Urinary bladder (tissue), 4 donors: ENCODE measurements around the gene DLG1. TPM values are rescaled to one million over a fixed set of nuclear protein-coding genes. Genes with fewer than 3 reads are reported as not detected.

Experiments
- DNase-seq: peaks from one replicate; pipeline ENCODE4 v3.0.0-alpha.2; 2015; ENCODE audit errors: extremely low spot score
- H3K27ac ChIP-seq: one replicate; pipeline ENCODE4 v1.5.1; 2013; ENCODE audit warnings: low read depth, mild to moderate bottlenecking, moderate library complexity
- H3K36me3 ChIP-seq: one replicate; pipeline ENCODE4 v1.6.1; 2013; ENCODE audit warnings: mild to moderate bottlenecking, moderate library complexity; ENCODE audit not compliant: insufficient read depth
- H3K4me1 ChIP-seq: one replicate; pipeline ENCODE4 v1.6.1; 2013; ENCODE audit warnings: mild to moderate bottlenecking, moderate library complexity; ENCODE audit not compliant: insufficient read depth
- H3K4me3 ChIP-seq: one replicate; pipeline ENCODE4 v1.5.1; 2013; ENCODE audit warnings: low read depth, low read length
- WGBS: extraction: QIAGEN DNeasy Blood & Tissue Kit; methylation state at CpG from one replicate; pipeline ENCODE4 v1.1.7; 2013; 5-methylcytosine and 5-hydroxymethylcytosine counted together
- polyA plus RNA-seq: library from polyadenylated mRNA; stranded (reverse); fragments of 200-250 nt; gene quantifications from one replicate; pipeline ENCODE4 v1.2.3, GENCODE V29; 2013
- total RNA-seq: library from RNA; depleted of rRNA; stranded (reverse); fragments of >200 nt; gene quantifications from one replicate; pipeline ENCODE4 v1.2.3, GENCODE V29; 2014
- donor health status: healthy with polysubstance abuse.
- donor health status: healthy.

DLG1 gene
- total and polyA plus RNA-seq, 2 donors, result 27.5 to 163 TPM

- DNase-seq, result no peak
- 57% methylated on average over 4 of the region's 4 CpGs for WGBS
Measured at GRCh38 chr3:197260491-197261163, 37.8 kb downstream of the DLG1 start.

GRCh38 chr3:197259096-197259495 lies 39.3 kb downstream of the DLG1 start:
- H3K36me3 ChIP-seq, result no peaks in the 10 kb centered on the region
- no peaks in the 10 kb centered on the region for H3K4me1 ChIP-seq
- WGBS, result 73% methylated on average over 2 of the region's 2 CpGs
- H3K4me3 ChIP-seq, result no peak overlapping the region
- no peak for DNase-seq
- H3K27ac ChIP-seq, result no peak overlapping the region

More at GRCh38 chr3:197260491-197261163, 37.8 kb downstream of the DLG1 start:
- Histone ChIP-seq H3K4me3 (no peak overlapping the region), H3K27ac (no peak overlapping the region), H3K4me1 (no peaks in the 10 kb centered on the region), H3K36me3 (no peaks in the 10 kb centered on the region)

- no peak for DNase-seq
- Histone ChIP-seq H3K4me1 (no peaks in the 10 kb centered on the region), H3K27ac (no peak overlapping the region), H3K4me3 (no peak overlapping the region), H3K36me3 (no peaks in the 10 kb centered on the region)
- 64% methylated on average over 6 of the region's 6 CpGs for WGBS
Measured at GRCh38 chr3:197258168-197258755, 40.1 kb downstream of the DLG1 start.

- WGBS, result 78% methylated on average over 5 of the region's 5 CpGs
Measured at GRCh38 chr3:197257711-197258110, 40.7 kb downstream of the DLG1 start.

GRCh38 chr3:197256836-197257444 lies 41.5 kb downstream of the DLG1 start:
- WGBS, result 16% methylated on average over 3 of the region's 3 CpGs
- no peak overlapping the region for H3K27ac ChIP-seq
- H3K36me3 ChIP-seq, result no peaks in the 10 kb centered on the region
- peak; percentile 25 for DNase-seq
- H3K4me3 ChIP-seq, result no peak overlapping the region
- H3K4me1 ChIP-seq, result no peaks in the 10 kb centered on the region

More at GRCh38 chr3:197257711-197258110, 40.7 kb downstream of the DLG1 start:
- no peak overlapping the region for H3K4me3 ChIP-seq
- no peaks in the 10 kb centered on the region for H3K36me3 ChIP-seq
- H3K27ac ChIP-seq, result no peak overlapping the region
- no peaks in the 10 kb centered on the region for H3K4me1 ChIP-seq
- no peak for DNase-seq

GRCh38 chr3:197256104-197256503 lies 42.3 kb downstream of the DLG1 start:
- 78% methylated on average over 4 of the region's 4 CpGs for WGBS
- DNase-seq, result no peak
- Histone ChIP-seq H3K36me3 (no peaks in the 10 kb centered on the region), H3K4me3 (no peak overlapping the region), H3K27ac (no peak overlapping the region), H3K4me1 (no peaks in the 10 kb centered on the region)

- Histone ChIP-seq H3K27ac (no peak overlapping the region), H3K4me1 (no peaks in the 10 kb centered on the region), H3K36me3 (peaks cover 3% of the 10 kb centered on the region), H3K4me3 (no peak overlapping the region)
- 82% methylated on average over 7 of the region's 7 CpGs for WGBS
- no peak for DNase-seq
Measured at GRCh38 chr3:197253238-197253947, 45.0 kb downstream of the DLG1 start.

GRCh38 chr3:197249542-197249941 lies 48.9 kb downstream of the DLG1 start:
- Histone ChIP-seq H3K27ac (no peak overlapping the region), H3K36me3 (peaks cover 4% of the 10 kb centered on the region), H3K4me3 (no peak overlapping the region), H3K4me1 (no peaks in the 10 kb centered on the region)
- WGBS, result 75% methylated on average over 4 of the region's 4 CpGs
- DNase-seq, result no peak

- WGBS, result 98% methylated on average over 4 of the region's 4 CpGs
Measured at GRCh38 chr3:197248341-197248740, 50.1 kb downstream of the DLG1 start.

GRCh38 chr3:197244751-197245150 lies 53.7 kb downstream of the DLG1 start:
- 95% methylated on average over 3 of the region's 3 CpGs for WGBS
- Histone ChIP-seq H3K4me3 (no peak overlapping the region), H3K4me1 (no peaks in the 10 kb centered on the region), H3K36me3 (peaks cover 6% of the 10 kb centered on the region), H3K27ac (no peak overlapping the region)
- no peak for DNase-seq

More at GRCh38 chr3:197248341-197248740, 50.1 kb downstream of the DLG1 start:
- Histone ChIP-seq H3K27ac (no peak overlapping the region), H3K36me3 (peaks cover 4% of the 10 kb centered on the region), H3K4me3 (no peak overlapping the region), H3K4me1 (no peaks in the 10 kb centered on the region)
- DNase-seq, result no peak

GRCh38 chr3:197242784-197243432 lies 55.5 kb downstream of the DLG1 start:
- Histone ChIP-seq H3K27ac (no peak overlapping the region), H3K4me3 (no peak overlapping the region), H3K36me3 (peaks cover 4% of the 10 kb centered on the region), H3K4me1 (no peaks in the 10 kb centered on the region)
- WGBS, result 93% methylated on average over 7 of the region's 7 CpGs
- no peak for DNase-seq

- Histone ChIP-seq H3K4me3 (no peak overlapping the region), H3K27ac (no peak overlapping the region), H3K4me1 (no peaks in the 10 kb centered on the region), H3K36me3 (peaks cover 4% of the 10 kb centered on the region)
- 99% methylated on average over 2 of the region's 2 CpGs for whole genome bisulfite sequencing
- no peak for DNase-seq
Measured at GRCh38 chr3:197241173-197241572, 57.2 kb downstream of the DLG1 start.

- DNase-seq, result no peak
- Histone ChIP-seq H3K4me3 (no peak overlapping the region), H3K27ac (no peak overlapping the region), H3K36me3 (peaks cover 4% of the 10 kb centered on the region), H3K4me1 (no peaks in the 10 kb centered on the region)
- WGBS, result 100% methylated on average over 1 of the region's 1 CpG
Measured at GRCh38 chr3:197239857-197240256, 58.6 kb downstream of the DLG1 start.
